ENCODE data around the gene CACNA1B. TPM values are rescaled to one million over a fixed set of nuclear protein-coding genes. Genes with fewer than 3 reads are reported as not detected.
A peak's percentile ranks its signal among the peaks of the same experiment; 100 is the strongest.
"Not testable (repeated sequence)": the region's sequence is repeated elsewhere in the genome, so short reads cannot be mapped to it uniquely, and the experiment has no call there.

CACNA1B gene
- total RNA-seq, 1 donor from 2014 or later = 0.02 TPM

- peak; percentile 3 for DNase-seq (ENCODE audit: low spot score)
- H3K4me1 Mint-ChIP-seq (ENCODE audit: low read depth) = no peaks in the 10 kb centered on the region
- H3K27ac Mint-ChIP-seq = no peak overlapping the region
- H3K9me3 Mint-ChIP-seq = no peaks in the 10 kb centered on the region
- no peaks in the 10 kb centered on the region for H3K36me3 Mint-ChIP-seq (ENCODE audit: low read depth)
- intact Hi-C loops (cut with micrococcal nuclease) = no loop called here
- H3K27me3 Mint-ChIP-seq (ENCODE audit: low read depth) = no peaks in the 10 kb centered on the region
- no peak overlapping the region for H3K4me3 Mint-ChIP-seq (ENCODE audit: low read depth)
These were observed 223.2 kb downstream of the CACNA1B start for GRCh38 chr9:138100711-138101350.

- Mint-ChIP-seq H3K27ac (no peak overlapping the region), H3K27me3 (ENCODE audit: low read depth) (no peaks in the 10 kb centered on the region), H3K4me1 (ENCODE audit: low read depth) (no peaks in the 10 kb centered on the region), H3K36me3 (ENCODE audit: low read depth) (no peaks in the 10 kb centered on the region), H3K9me3 (no peaks in the 10 kb centered on the region), H3K4me3 (ENCODE audit: low read depth) (no peak overlapping the region)
- intact Hi-C loops (cut with micrococcal nuclease) = no loop called here
- DNase-seq (ENCODE audit: low spot score) = peak; percentile 1
These were observed 224.1 kb downstream of the CACNA1B start for GRCh38 chr9:138101444-138102234.

DNA sequence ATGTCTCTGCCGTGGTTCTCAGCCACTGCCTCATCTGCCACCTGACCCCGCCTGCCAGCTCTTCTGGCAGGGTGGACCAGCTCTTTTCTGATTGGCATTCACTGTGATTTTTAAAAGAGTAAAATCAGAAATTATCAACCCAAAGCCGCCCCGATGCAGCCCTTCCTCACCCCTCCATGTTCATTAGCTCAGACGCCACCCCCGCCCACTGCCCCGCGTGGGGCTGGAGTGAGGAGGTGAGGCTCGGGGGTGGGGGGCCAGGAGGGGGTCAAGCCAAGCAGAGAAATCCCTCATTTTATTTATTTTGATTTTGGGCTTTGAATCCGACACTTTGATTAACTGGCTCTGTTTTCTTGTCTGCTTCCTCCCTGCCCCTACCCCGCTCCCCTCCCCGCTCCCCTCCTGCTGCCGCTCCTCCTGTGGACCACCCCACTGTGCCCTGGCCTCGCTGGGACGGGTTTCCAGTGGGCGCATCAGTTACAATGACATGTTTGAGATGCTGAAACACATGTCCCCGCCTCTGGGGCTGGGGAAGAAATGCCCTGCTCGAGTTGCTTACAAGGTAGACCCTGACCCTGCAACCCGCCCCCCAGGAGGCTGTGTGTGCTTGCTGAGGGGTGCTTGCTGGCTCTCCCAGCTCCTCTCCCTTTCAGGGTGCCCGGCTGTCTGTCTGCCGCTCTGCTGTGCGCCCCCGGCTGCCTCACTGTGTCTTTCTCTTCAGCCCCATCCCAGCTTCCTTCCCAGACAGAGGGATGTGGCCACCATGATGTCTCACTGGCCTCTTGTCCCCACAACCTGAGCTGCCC lies 224.9 kb downstream of the CACNA1B start:
- H3K27ac Mint-ChIP-seq = no peak overlapping the region
- H3K27me3 Mint-ChIP-seq (ENCODE audit: low read depth) = no peaks in the 10 kb centered on the region
- H3K4me3 Mint-ChIP-seq (ENCODE audit: low read depth) = no peak overlapping the region
- no peaks in the 10 kb centered on the region for H3K4me1 Mint-ChIP-seq (ENCODE audit: low read depth)
- intact Hi-C loops (cut with micrococcal nuclease) = no loop called here
- H3K36me3 Mint-ChIP-seq (ENCODE audit: low read depth) = no peaks in the 10 kb centered on the region
- peak; percentile 4 for DNase-seq (ENCODE audit: low spot score)
- H3K9me3 Mint-ChIP-seq = no peaks in the 10 kb centered on the region

DNA sequence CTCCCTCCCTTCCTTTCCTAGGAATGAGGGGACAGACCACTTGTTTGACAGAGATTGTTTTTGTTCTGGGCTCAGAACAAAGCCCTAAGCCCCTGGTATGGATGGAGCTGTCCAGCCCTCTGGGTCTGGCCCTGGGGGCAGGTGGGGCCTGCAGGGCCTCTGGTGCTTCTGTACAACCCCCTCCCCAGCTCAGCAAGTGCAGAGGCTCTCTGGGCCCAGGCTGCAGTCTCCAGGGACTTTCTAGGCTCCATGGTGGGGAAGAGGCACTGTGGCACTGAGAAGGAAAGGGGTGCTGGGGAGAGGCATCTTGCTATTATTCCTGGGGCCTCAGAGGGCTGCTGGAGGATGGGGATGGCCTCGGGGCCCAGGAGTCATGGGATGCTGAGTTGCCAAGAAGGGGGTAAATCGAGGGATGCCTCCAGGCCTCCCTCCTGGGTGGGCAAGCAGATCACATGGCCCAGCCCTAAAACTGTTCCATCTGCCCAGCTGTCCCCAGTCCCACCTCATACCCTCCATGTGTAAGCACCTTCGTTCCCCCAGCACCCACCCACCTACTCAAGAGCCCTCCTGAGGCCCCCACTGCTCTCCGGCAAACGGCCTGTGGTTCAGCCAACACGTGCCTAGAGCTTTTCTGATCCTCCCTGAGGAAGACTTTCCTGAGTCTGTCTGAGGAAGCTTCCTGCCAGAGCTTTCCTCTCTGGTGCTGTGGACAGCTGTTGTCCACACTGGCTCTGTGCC lies 225.7 kb downstream of the CACNA1B start:
- H3K27me3 Mint-ChIP-seq (ENCODE audit: low read depth) = no peaks in the 10 kb centered on the region
- intact Hi-C loops (cut with micrococcal nuclease) = no loop called here
- H3K4me3 Mint-ChIP-seq (ENCODE audit: low read depth) = no peak overlapping the region
- H3K27ac Mint-ChIP-seq = no peak overlapping the region
- H3K9me3 Mint-ChIP-seq = no peaks in the 10 kb centered on the region
- DNase-seq (ENCODE audit: low spot score) = peak; percentile 2
- H3K4me1 Mint-ChIP-seq (ENCODE audit: low read depth) = no peaks in the 10 kb centered on the region
- H3K36me3 Mint-ChIP-seq (ENCODE audit: low read depth) = no peaks in the 10 kb centered on the region

DNA sequence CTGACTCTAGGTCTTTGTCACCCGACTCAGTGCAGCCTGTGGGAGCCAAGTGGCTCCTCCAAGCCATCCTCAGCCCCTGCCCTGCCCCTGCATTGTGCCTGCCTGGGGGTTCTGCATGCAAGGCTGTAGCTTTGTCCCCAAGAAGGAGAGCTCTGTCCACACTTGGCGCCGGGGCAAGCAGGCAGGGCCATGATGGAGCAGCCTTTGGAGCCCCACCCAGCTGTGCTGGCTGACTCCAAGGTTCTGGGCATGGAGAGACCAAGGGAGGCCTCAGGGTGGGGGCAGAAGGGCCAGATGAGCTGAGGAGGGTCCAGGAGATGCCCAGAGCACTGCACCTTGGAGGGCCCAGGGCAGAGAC lies 226.2 kb downstream of the CACNA1B start:
- Mint-ChIP-seq H3K36me3 (ENCODE audit: low read depth) (no peaks in the 10 kb centered on the region), H3K4me1 (ENCODE audit: low read depth) (no peaks in the 10 kb centered on the region), H3K27me3 (ENCODE audit: low read depth) (no peaks in the 10 kb centered on the region), H3K9me3 (no peaks in the 10 kb centered on the region), H3K27ac (no peak overlapping the region), H3K4me3 (ENCODE audit: low read depth) (no peak overlapping the region)
- peak; percentile 4 for DNase-seq (ENCODE audit: low spot score)
- intact Hi-C loops (cut with micrococcal nuclease) = no loop called here

DNA sequence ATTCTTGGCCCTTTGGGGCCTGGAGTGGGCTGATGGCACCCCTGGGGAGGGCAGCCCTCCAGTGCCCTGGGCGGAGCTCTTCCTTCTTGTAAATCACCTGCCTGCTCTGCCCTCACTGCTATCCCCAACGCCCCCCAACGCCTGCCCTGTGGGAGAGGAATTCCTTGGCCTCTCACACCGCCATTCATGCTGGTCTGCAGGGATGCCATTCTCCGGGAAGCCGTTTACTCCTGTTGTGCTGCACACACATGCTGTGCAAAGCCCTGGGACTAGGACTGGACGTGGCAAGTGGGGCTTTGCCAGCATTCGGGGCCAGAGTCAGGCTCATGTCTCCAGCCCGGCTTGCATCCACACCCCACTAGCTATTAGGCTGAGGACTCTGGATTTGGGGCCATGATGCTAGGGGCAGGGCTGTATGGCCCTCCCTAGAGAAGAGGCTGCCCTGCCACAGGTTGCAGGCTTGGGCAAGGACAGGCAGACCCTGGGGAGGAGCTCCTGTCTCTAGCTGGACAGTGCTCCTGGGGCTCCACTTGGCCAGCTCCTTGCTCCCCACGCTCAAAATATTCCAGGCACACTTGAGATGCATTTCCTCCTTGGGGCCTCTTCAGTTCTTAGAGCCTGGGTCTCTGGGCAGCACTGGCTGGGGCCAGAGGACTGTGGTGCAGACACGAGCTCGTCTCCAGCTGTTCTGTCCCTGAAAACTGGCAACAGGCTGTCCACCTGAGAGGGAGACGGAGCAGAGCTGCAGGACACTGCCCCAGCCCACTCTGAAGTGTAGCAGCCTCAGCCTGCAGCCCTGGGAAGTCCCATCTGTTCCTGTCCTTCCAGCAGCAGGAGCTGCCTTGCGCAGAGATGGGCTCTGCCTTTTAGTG lies 226.9 kb downstream of the CACNA1B start:
- intact Hi-C loops (cut with micrococcal nuclease) = no loop called here

GRCh38 chr9:138105123-138105415 lies 227.5 kb downstream of the CACNA1B start:
- Mint-ChIP-seq H3K27me3 (ENCODE audit: low read depth) (no peaks in the 10 kb centered on the region), H3K9me3 (no peaks in the 10 kb centered on the region), H3K4me3 (ENCODE audit: low read depth) (no peak overlapping the region)

More for the DNA sequence above, 226.9 kb downstream of the CACNA1B start:
- Mint-ChIP-seq H3K4me1 (ENCODE audit: low read depth) (no peaks in the 10 kb centered on the region), H3K36me3 (ENCODE audit: low read depth) (no peaks in the 10 kb centered on the region), H3K4me3 (ENCODE audit: low read depth) (no peak overlapping the region), H3K27me3 (ENCODE audit: low read depth) (no peaks in the 10 kb centered on the region), H3K9me3 (no peaks in the 10 kb centered on the region), H3K27ac (no peak overlapping the region)
- peak; percentile 6 for DNase-seq (ENCODE audit: low spot score)

DNA sequence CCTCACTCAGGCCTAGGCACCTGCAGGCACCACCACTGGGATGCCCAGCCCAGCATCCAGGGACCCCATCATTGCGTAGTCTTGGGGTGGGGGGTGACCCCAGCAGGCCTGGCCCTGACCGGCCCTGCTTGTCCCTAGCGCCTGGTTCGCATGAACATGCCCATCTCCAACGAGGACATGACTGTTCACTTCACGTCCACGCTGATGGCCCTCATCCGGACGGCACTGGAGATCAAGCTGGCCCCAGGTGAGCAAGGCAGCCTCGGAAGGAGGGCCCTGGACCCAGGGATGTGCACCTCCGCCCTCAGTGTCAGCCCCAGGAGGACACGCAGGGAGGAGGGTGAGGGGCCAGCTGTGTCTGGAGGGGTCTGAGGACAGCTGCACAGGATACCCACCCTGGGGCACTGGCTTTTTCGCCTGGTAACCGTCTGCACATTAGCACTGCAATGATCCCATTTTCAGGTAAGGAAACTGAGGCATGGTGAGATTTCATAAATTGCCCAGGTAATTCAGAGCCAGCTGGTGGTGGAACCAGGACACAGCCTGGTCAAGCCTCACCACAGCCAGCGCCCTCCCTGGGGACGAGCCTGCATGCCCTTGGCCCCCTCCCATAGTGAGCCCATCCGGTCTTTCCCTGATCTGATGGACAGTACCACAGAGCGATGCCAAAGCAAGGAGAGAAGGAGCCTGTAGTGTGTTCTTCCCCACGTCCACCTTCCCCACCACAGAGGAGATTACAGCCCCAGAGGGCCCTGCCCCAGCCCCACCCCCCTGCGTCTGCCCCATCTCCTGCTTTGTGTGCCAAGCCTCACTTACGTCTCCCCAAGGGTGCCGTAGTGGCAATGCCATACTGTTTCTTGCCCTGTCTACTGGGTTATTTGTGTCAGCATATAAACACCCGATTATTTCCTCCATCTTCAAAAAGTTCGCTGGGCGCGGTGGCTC lies 228.3 kb downstream of the CACNA1B start:
- intact Hi-C loops (cut with micrococcal nuclease) = no loop called here
- DNase-seq (ENCODE audit: low spot score) = peak; percentile 5
- Mint-ChIP-seq H3K4me1 (ENCODE audit: low read depth) (no peaks in the 10 kb centered on the region), H3K9me3 (no peaks in the 10 kb centered on the region), H3K4me3 (ENCODE audit: low read depth) (no peak overlapping the region), H3K27me3 (ENCODE audit: low read depth) (no peaks in the 10 kb centered on the region), H3K36me3 (ENCODE audit: low read depth) (no peaks in the 10 kb centered on the region), H3K27ac (no peak overlapping the region)

More at GRCh38 chr9:138105123-138105415, 227.5 kb downstream of the CACNA1B start:
- intact Hi-C loops (cut with micrococcal nuclease) = no loop called here
- no peak overlapping the region for H3K27ac Mint-ChIP-seq
- no peak for DNase-seq (ENCODE audit: low spot score)
- H3K4me1 Mint-ChIP-seq (ENCODE audit: low read depth) = no peaks in the 10 kb centered on the region
- H3K36me3 Mint-ChIP-seq (ENCODE audit: low read depth) = no peaks in the 10 kb centered on the region

DNA sequence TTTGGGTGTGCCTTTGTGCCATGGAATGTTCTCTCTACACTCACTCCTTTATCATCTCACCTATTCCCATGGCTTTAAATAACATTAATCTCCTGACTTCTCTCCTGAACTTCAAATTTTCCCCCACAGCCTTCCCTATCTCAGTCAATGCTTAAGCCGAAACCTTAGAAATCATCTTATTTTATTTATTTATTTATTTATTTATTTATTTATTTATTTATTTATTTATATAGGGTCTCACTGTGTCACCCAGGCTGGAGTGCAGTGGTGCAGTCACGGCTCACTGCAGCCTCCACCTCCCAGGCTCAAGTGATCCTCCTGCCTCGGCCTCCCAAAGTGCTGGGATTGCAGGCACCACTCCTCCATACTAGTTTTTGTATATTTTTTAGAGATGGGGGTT lies 229.5 kb downstream of the CACNA1B start:
- intact Hi-C loops (cut with micrococcal nuclease); H3K9me3 Mint-ChIP-seq; H3K27ac Mint-ChIP-seq; H3K4me1 Mint-ChIP-seq (ENCODE audit: low read depth); DNase-seq (ENCODE audit: low spot score); H3K4me3 Mint-ChIP-seq (ENCODE audit: low read depth); H3K27me3 Mint-ChIP-seq (ENCODE audit: low read depth); H3K36me3 Mint-ChIP-seq (ENCODE audit: low read depth): not testable (repeated sequence)

DNA sequence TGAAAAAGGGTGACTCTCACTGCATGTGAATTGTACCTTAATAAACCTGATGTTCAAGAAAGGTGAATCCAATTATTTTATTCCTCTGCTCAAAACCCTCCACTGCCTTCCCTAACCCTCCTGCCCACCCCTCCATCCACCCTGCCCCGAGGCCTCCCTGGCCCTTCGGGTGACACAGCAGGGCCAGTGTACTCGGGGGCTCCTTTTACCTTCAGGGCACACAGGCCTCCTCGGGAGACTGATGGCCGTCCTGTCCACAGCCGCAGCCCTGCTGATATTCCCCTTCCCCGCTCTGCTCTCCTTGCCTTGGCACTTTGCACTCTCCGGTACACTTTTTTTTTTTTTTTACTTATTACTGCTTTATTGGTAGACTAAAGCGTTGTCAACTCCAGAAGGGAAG lies 234.0 kb downstream of the CACNA1B start:
- Mint-ChIP-seq H3K4me3 (ENCODE audit: low read depth) (no peak overlapping the region), H3K4me1 (ENCODE audit: low read depth) (no peaks in the 10 kb centered on the region), H3K9me3 (no peaks in the 10 kb centered on the region), H3K36me3 (ENCODE audit: low read depth) (no peaks in the 10 kb centered on the region), H3K27ac (no peak overlapping the region), H3K27me3 (ENCODE audit: low read depth) (no peaks in the 10 kb centered on the region)
- no peak for DNase-seq (ENCODE audit: low spot score)
- intact Hi-C loops (cut with micrococcal nuclease) = no loop called here

DNA sequence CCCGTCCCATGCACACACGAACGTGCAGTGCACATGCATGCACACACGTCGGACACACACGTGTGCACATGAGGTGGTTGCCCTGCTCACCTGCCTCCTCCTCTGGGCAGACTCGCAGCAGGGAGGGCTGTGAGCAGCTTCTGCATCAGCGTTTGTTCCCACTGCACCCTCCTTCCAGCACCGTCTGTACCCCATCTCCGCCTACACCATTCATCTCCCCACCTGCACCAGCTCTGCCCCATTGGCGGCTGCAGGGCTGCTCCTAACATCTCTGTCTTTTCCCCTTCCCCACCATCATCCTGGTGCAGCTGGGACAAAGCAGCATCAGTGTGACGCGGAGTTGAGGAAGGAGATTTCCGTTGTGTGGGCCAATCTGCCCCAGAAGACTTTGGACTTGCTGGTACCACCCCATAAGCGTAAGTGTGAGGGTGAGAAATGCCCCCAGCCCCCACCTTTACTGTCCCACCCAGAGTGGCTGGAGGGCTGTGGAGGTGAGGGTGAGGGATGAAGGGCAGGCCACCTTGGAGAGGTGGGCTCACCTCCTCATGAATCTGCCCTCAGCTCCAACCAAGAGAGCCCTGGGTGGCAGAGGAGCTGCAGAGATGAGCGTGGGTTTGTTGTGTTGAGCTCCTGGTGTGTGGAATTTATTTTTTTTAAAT lies 234.6 kb downstream of the CACNA1B start:
- Mint-ChIP-seq H3K4me1 (ENCODE audit: low read depth) (no peaks in the 10 kb centered on the region), H3K27ac (no peak overlapping the region), H3K36me3 (ENCODE audit: low read depth) (no peaks in the 10 kb centered on the region), H3K4me3 (ENCODE audit: low read depth) (no peak overlapping the region), H3K9me3 (no peaks in the 10 kb centered on the region), H3K27me3 (ENCODE audit: low read depth) (no peaks in the 10 kb centered on the region)
- intact Hi-C loops (cut with micrococcal nuclease) = no loop called here
- no peak for DNase-seq (ENCODE audit: low spot score)
